H1 (cell line): ENCODE results near the gene FAM149A. TPM values are rescaled to one million over a fixed set of nuclear protein-coding genes. Genes with fewer than 3 reads are reported as not detected.

Experiments
- CTCF ChIA-PET: fragments of 300-600 bp; sonication (Branson Sonifier 250); formaldehyde crosslinking; loops from one replicate; lab custom pipeline; 2021; ENCODE audit not compliant: partially characterized antibody; lab: Charles Lee
- POLR2A ChIA-PET: fragments of 300-600 bp; sonication (Branson Sonifier 250); formaldehyde crosslinking; loops from one replicate; lab custom pipeline; 2021; ENCODE audit warnings: inconsistent platforms; ENCODE audit not compliant: partially characterized antibody; lab: Charles Lee
- DNase-seq, 2 experiments: peaks; one replicate each; pipeline versions ENCODE4 v3.0.0 to v3.0.0-alpha.2; 2010 to 2022; ENCODE audit warnings: low spot score in 2 of 2, low read depth in 1 of 2, mixed read lengths in 1 of 2
- FAIRE-seq: peaks from 2 replicates; lab custom pipeline; 2011; peaks lifted over from hg19 to GRCh38; lab: Jason Lieb, UNC
- H2AFZ ChIP-seq: 2 replicates; pipeline ENCODE4 v1.8.1; 2012; ENCODE audit warnings: low read length, inconsistent platforms
- H2AK5ac ChIP-seq: 2 replicates; pipeline ENCODE4 v1.6.1; 2013; ENCODE audit warnings: low read depth, low read length
- H2BK120ac ChIP-seq: replicated peaks from 2 replicates; pipeline ENCODE3; 2013; ENCODE audit warnings: low read depth, low read length, inconsistent platforms
- H2BK12ac ChIP-seq: 2 replicates; pipeline ENCODE4 v1.6.1; 2013; ENCODE audit warnings: low read depth, low read length
- H2BK15ac ChIP-seq: 2 replicates; pipeline ENCODE4 v1.6.1; 2013; ENCODE audit warnings: low read length
- H2BK20ac ChIP-seq: 2 replicates; pipeline ENCODE4 v1.6.1; 2013; ENCODE audit warnings: low read length
- H2BK5ac ChIP-seq: 2 replicates; pipeline ENCODE4 v1.6.1; 2013; ENCODE audit warnings: low read depth, low read length
- H3K14ac ChIP-seq: 2 replicates; pipeline ENCODE4 v1.6.1; 2013; ENCODE audit warnings: inconsistent platforms; ENCODE audit not compliant: insufficient read length
- H3K18ac ChIP-seq: 2 replicates; pipeline ENCODE4 v1.6.1; 2013; ENCODE audit warnings: low read length; ENCODE audit errors: extremely low read depth
- H3K23ac ChIP-seq: 2 replicates; pipeline ENCODE4 v1.6.1; 2013; ENCODE audit warnings: inconsistent platforms; ENCODE audit not compliant: insufficient read length
- H3K23me2 ChIP-seq: 2 replicates; pipeline ENCODE4 v1.6.1; 2013; ENCODE audit warnings: low read depth, low read length
- H3K27ac ChIP-seq: 2 replicates; pipeline ENCODE4 v1.6.1; 2011; ENCODE audit warnings: low read depth, low read length, inconsistent platforms
- H3K27me3 ChIP-seq, 4 experiments: replicated peaks in 1 of 4; 1 replicate in 1 of 4; 2 replicates in 3 of 4; pipeline versions ENCODE4 v1.6.1 to v1.8.1; 2011 to 2013; ENCODE audit warnings: low read length in 3 of 4, mild to moderate bottlenecking in 3 of 4, inconsistent platforms in 2 of 4, mixed read lengths in 2 of 4, moderate library complexity in 1 of 4; ENCODE audit not compliant: control insufficient read depth in 3 of 4, insufficient read depth in 3 of 4; ENCODE audit errors: extremely low read depth in 1 of 4
- H3K36me3 ChIP-seq, 4 experiments: 2 replicates each; pipeline versions ENCODE4 v1.6.1 to v1.8.1; 2011 to 2013; ENCODE audit warnings: mild to moderate bottlenecking in 4 of 4, low read length in 3 of 4, moderate library complexity in 2 of 4, control low read depth in 1 of 4, inconsistent platforms in 1 of 4; ENCODE audit not compliant: insufficient read depth in 4 of 4, control insufficient read depth in 2 of 4
- H3K4ac ChIP-seq: replicated peaks from 2 replicates; pipeline ENCODE3; 2013; ENCODE audit warnings: low read length, low read depth, mixed read lengths, inconsistent platforms; ENCODE audit not compliant: insufficient read length
- H3K4me1 ChIP-seq, 4 experiments: replicated peaks in 1 of 4; 1 replicate in 1 of 4; 2 replicates in 3 of 4; pipeline versions ENCODE4 v1.6.1 to v1.8.1; 2011 to 2013; ENCODE audit warnings: low read length in 3 of 4, inconsistent platforms in 2 of 4, mixed read lengths in 1 of 4; ENCODE audit not compliant: insufficient read depth in 4 of 4, control insufficient read depth in 3 of 4
- H3K4me2 ChIP-seq, 2 experiments: 2 replicates each; pipeline versions ENCODE4 v1.6.1 to v1.8.1; 2011 to 2013; ENCODE audit warnings: low read depth in 2 of 2, low read length in 2 of 2, control low read depth in 1 of 2, inconsistent platforms in 1 of 2, mild to moderate bottlenecking in 1 of 2; ENCODE audit not compliant: insufficient read depth in 1 of 2
- H3K4me3 ChIP-seq, 4 experiments: fragments of 200-600, 300-600 bp in 1 of 4; sonication (generic), shearing (Covaris generic), sonication (Bioruptor Twin) in 1 of 4; 2 replicates each; pipeline versions ENCODE4 v1.5.1 to v1.8.1; 2011 to 2016; ENCODE audit warnings: low read length in 4 of 4, low read depth in 3 of 4, control low read depth in 2 of 4, inconsistent platforms in 2 of 4, mild to moderate bottlenecking in 2 of 4, mixed read lengths in 1 of 4, moderate library complexity in 1 of 4; ENCODE audit not compliant: insufficient read depth in 2 of 4; ENCODE audit errors: extremely low read depth in 1 of 4
- H3K56ac ChIP-seq: replicated peaks from 2 replicates; pipeline ENCODE3; 2013; ENCODE audit warnings: low read depth, mild to moderate bottlenecking, mixed read lengths, low read length, inconsistent platforms; ENCODE audit not compliant: insufficient read length
- H3K79me1 ChIP-seq: 2 replicates; pipeline ENCODE4 v1.6.1; 2013; ENCODE audit warnings: low read depth, low read length, control low read depth
- H3K79me2 ChIP-seq, 2 experiments: 2 replicates each; pipeline versions ENCODE4 v1.6.1 to v1.8.1; 2012 to 2013; ENCODE audit warnings: low read length in 2 of 2, mild to moderate bottlenecking in 2 of 2, inconsistent platforms in 1 of 2; ENCODE audit not compliant: insufficient read depth in 2 of 2, control insufficient read depth in 1 of 2
- H3K9ac ChIP-seq, 4 experiments: replicated peaks in 1 of 4; 1 replicate in 1 of 4; 2 replicates in 3 of 4; pipeline versions ENCODE4 v1.6.1 to v1.8.1; 2011 to 2013; ENCODE audit warnings: low read depth in 3 of 4, low read length in 3 of 4, control low read depth in 2 of 4, mild to moderate bottlenecking in 2 of 4, moderate library complexity in 2 of 4, inconsistent platforms in 1 of 4; ENCODE audit errors: extremely low read depth in 1 of 4
- H3K9me3 ChIP-seq, 2 experiments: 2 replicates each; pipeline versions ENCODE4 v1.6.1 to v1.8.1; 2012 to 2013; ENCODE audit warnings: mild to moderate bottlenecking in 2 of 2, moderate library complexity in 2 of 2, control low read depth in 1 of 2, inconsistent platforms in 1 of 2, low read depth in 1 of 2, low read length in 1 of 2, mixed read lengths in 1 of 2; ENCODE audit not compliant: insufficient read depth in 2 of 2
- H4K20me1 ChIP-seq, 2 experiments: replicated peaks in 1 of 2; 2 replicates each; pipeline versions ENCODE3 to v1.8.1; 2011 to 2013; ENCODE audit warnings: inconsistent platforms in 2 of 2, low read length in 2 of 2, mild to moderate bottlenecking in 1 of 2; ENCODE audit not compliant: insufficient read depth in 2 of 2, control insufficient read depth in 1 of 2
- H4K5ac ChIP-seq: 2 replicates; pipeline ENCODE4 v1.6.1; 2013; ENCODE audit warnings: low read length, low read depth, mixed read lengths, inconsistent platforms; ENCODE audit not compliant: insufficient read length
- H4K8ac ChIP-seq: 2 replicates; pipeline ENCODE4 v1.8.0; 2013; ENCODE audit warnings: mild to moderate bottlenecking, moderate library complexity, low read length, inconsistent platforms; ENCODE audit not compliant: insufficient read depth; ENCODE audit errors: extremely low read depth
- H4K91ac ChIP-seq: replicated peaks from 2 replicates; pipeline ENCODE3; 2013; ENCODE audit warnings: low read length, mixed read lengths, inconsistent platforms; ENCODE audit not compliant: insufficient read length
- WGBS, 2 experiments: shearing (Covaris generic) in 1 of 2; methylation state at CpG; one replicate each; pipeline versions ENCODE4 v1.1.6 to v1.1.7; 2013 to 2015; ENCODE audit warnings: low lambda C conversion rate in 2 of 2, mixed read lengths in 2 of 2, inconsistent platforms in 1 of 2, low coverage in 1 of 2, missing lambda C conversion rate in 1 of 2; ENCODE audit not compliant: insufficient replicate concordance in 2 of 2, insufficient coverage in 1 of 2, insufficient read length in 1 of 2; ENCODE audit errors: extremely low coverage in 1 of 2, missing lambda C conversion rate in 1 of 2; 5-methylcytosine and 5-hydroxymethylcytosine counted together
- polyA plus RNA-seq, 7 experiments: library from polyadenylated mRNA; depleted of rRNA in 3 of 7; stranded (reverse) in 5 of 7; unstranded in 2 of 7; fragments of >200 nt in 5 of 7; fragments of 200-250 nt in 2 of 7; gene quantifications; 1 replicate in 5 of 7; 2 replicates in 1 of 7; 4 replicates in 1 of 7; pipeline versions ENCODE4 v1.2.1 to v1.2.3, GENCODE V29; 2011 to 2013; ENCODE audit warnings: missing spikeins in 2 of 7, mixed read lengths in 2 of 7
- total RNA-seq: library from RNA; stranded (reverse); fragmentation: NEBNext Ultra II Directional; extraction: Animal tissue kit (Norgen Biotek cat#: 25700); gene quantifications from 2 replicates; pipeline ENCODE4 v1.2.1, GENCODE V29; 2021

FAM149A gene
- total and polyA plus RNA-seq, 2 of the 8 experiments (the other 6 are each of a cell fraction or from before 2014, with no cell fraction given): 6.1 to 8.5 TPM

DNA sequence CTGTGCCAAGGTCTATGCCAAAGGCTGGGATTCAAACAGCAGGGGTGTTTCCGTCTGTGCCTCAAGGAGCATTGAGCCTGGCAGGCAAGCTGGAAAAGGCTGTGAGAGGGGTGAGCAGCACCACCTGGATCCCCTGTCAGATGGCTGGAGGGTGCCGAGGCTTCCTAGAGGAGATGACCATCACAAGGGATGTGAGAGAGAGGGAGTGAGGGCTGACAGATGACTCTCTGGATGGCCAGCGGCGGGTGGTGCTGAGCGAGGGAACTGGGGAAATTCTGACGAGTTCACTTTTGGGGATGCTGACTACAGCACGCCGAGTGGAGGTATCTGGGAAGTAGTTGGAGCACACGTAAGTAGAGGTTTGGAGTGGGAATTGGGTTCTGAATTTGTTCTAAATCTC, 64.2 kb downstream of the FAM149A start:
- Histone ChIP-seq H3K9me3 (no peaks in the 10 kb centered on the region), H3K27me3 (no peaks in the 10 kb centered on the region), H3K14ac (no peak overlapping the region), H4K8ac (no peak overlapping the region; the same call in 1 of the 2 replicates), H2AFZ (no peak overlapping the region), H2BK15ac (no peak overlapping the region), H3K4ac (no peak overlapping the region), H2BK120ac (no peak overlapping the region), H3K18ac (no peak overlapping the region), H3K56ac (no peak overlapping the region), H3K4me1 (no peaks in the 10 kb centered on the region; a peak in 2 of 7 replicates), H2AK5ac (no peak overlapping the region), H3K23ac (no peak overlapping the region), H4K20me1 (no peaks in the 10 kb centered on the region), H3K4me3 (no peak overlapping the region), H4K5ac (no peak overlapping the region), H3K9ac (no peak overlapping the region), H3K79me2 (no peaks in the 10 kb centered on the region), H4K91ac (no peak overlapping the region), H3K36me3 (no peaks in the 10 kb centered on the region), H3K4me2 (no peak overlapping the region), H3K27ac (no peak overlapping the region), H2BK12ac (no peak overlapping the region), H2BK20ac (no peak overlapping the region), H3K79me1 (no peaks in the 10 kb centered on the region), H3K23me2 (no peaks in the 10 kb centered on the region), H2BK5ac (no peak overlapping the region)
- DNase-seq: no peak
- FAIRE-seq: no peak
- CTCF ChIA-PET: interaction anchor here (0.8 to 2.1 kb wide), 6 partner anchors 9 to 23 kb away, joined by 3 to 7 read pairs (median 4); partner anchors contain the start of gene CYP4V2
- 98% methylated on average over 9 of the region's 9 CpGs; no CpG with 5 or more reads in 1 of the 2 experiments for WGBS, 2 experiments
- POLR2A ChIA-PET: interaction anchor here (1.3 kb wide), 1 partner anchor 22 kb away, joined by 3 read pairs; no protein-coding TSS in a partner anchor
